ENCODE measurements around the gene PGAM5. TPM values are rescaled to one million over a fixed set of nuclear protein-coding genes. Genes with fewer than 3 reads are reported as not detected.
"Not testable (repeated sequence)": the region's sequence is repeated elsewhere in the genome, so short reads cannot be mapped to it uniquely, and the experiment has no call there.

Gene PGAM5
- total RNA-seq, 1 experiment from 2014 or later: 101 TPM

DNA sequence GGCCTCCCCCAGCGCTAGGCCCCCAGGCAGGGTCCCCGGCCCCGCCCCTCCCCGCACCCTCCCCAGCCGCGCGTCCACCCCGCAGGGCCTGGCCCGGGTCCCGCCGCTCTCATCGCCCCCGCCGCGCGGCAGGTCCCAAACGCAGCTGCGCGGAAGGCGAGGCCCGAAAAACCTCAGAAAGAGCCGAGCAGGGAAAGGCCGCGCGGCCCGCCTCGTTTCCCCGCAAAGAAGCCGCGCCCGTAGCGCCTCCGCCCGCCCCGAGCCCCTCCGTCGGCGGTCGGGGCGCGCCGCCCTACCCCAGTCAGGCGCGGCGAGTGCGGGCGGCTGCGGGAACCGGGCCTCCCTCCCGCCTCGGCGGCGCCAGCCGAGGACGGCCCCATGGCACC is 23.8 kb upstream of the PGAM5 start:
- no peaks in the 10 kb centered on the region for H3K27me3 Mint-ChIP-seq (ENCODE audit: unreplicated experiment)
- peaks cover 15% of the 10 kb centered on the region for H3K4me1 Mint-ChIP-seq (ENCODE audit: low read depth, unreplicated experiment)
- no TSS peak for BruUV-seq (replicated peaks)
- peaks cover 42% of the 10 kb centered on the region for H3K36me3 Mint-ChIP-seq (ENCODE audit: insufficient read depth, unreplicated experiment)
- peaks cover 3% of the 10 kb centered on the region for H3K9me3 Mint-ChIP-seq (ENCODE audit: low read depth, unreplicated experiment)
- no peak for TF ChIP-seq CTCF (IDR thresholded peaks at IDR 0.05; ENCODE audit: unreplicated experiment)
- peak overlapping the region; percentile 83 for H3K27ac Mint-ChIP-seq (ENCODE audit: unreplicated experiment)
- no peak for DNase-seq
- peak overlapping the region; percentile 86 for H3K4me3 Mint-ChIP-seq (ENCODE audit: low read depth, unreplicated experiment)
- CTCF ChIA-PET: no interaction called here
- intact Hi-C loops (cut with micrococcal nuclease; ENCODE audit: unreplicated experiment): no loop called here

GRCh38 chr12:132687211-132688164 is 23.2 kb upstream of the PGAM5 start, which contains the start of the genes POLE and PXMP2:
Gene POLE, minus strand, starts transcription at chr12:132687342. Its CDS starts 27 bp downstream, at chr12:132687315.
Gene PXMP2, plus strand, starts transcription at chr12:132687587. Its CDS starts 84 bp downstream, at chr12:132687671.
- TF ChIP-seq CTCF (IDR thresholded peaks at IDR 0.05; ENCODE audit: unreplicated experiment): no peak
- BruUV-seq (replicated peaks): no TSS peak
- peak; percentile 99 for DNase-seq
- Mint-ChIP-seq H3K27ac (ENCODE audit: unreplicated experiment) (peak within 1 kb of the TSS; percentile 83), H3K36me3 (ENCODE audit: insufficient read depth, unreplicated experiment) (peaks cover 42% of the 10 kb centered on the region), H3K4me1 (ENCODE audit: low read depth, unreplicated experiment) (peaks cover 15% of the 10 kb centered on the region), H3K9me3 (ENCODE audit: low read depth, unreplicated experiment) (peaks cover 3% of the 10 kb centered on the region), H3K27me3 (ENCODE audit: unreplicated experiment) (no peaks in the 10 kb centered on the region), H3K4me3 (ENCODE audit: low read depth, unreplicated experiment) (peak within 1 kb of the TSS; percentile 86)
- intact Hi-C loops (cut with micrococcal nuclease; ENCODE audit: unreplicated experiment): no loop called here
- CTCF ChIA-PET: no interaction called here

GRCh38 chr12:132689227-132689626 is 21.4 kb upstream of the PGAM5 start:
- TF ChIP-seq CTCF (IDR thresholded peaks at IDR 0.05; ENCODE audit: unreplicated experiment): no peak
- CTCF ChIA-PET: no interaction called here
- peak overlapping the region; percentile 25 for H3K4me3 Mint-ChIP-seq (ENCODE audit: low read depth, unreplicated experiment)
- no peaks in the 10 kb centered on the region for H3K27me3 Mint-ChIP-seq (ENCODE audit: unreplicated experiment)
- intact Hi-C loops (cut with micrococcal nuclease; ENCODE audit: unreplicated experiment): no loop called here
- peaks cover 42% of the 10 kb centered on the region for H3K36me3 Mint-ChIP-seq (ENCODE audit: insufficient read depth, unreplicated experiment)
- H3K9me3 Mint-ChIP-seq (ENCODE audit: low read depth, unreplicated experiment): no peaks in the 10 kb centered on the region
- no TSS peak for BruUV-seq (replicated peaks)
- DNase-seq: no peak
- no peak overlapping the region for H3K27ac Mint-ChIP-seq (ENCODE audit: unreplicated experiment)
- H3K4me1 Mint-ChIP-seq (ENCODE audit: low read depth, unreplicated experiment): peaks cover 15% of the 10 kb centered on the region

DNA sequence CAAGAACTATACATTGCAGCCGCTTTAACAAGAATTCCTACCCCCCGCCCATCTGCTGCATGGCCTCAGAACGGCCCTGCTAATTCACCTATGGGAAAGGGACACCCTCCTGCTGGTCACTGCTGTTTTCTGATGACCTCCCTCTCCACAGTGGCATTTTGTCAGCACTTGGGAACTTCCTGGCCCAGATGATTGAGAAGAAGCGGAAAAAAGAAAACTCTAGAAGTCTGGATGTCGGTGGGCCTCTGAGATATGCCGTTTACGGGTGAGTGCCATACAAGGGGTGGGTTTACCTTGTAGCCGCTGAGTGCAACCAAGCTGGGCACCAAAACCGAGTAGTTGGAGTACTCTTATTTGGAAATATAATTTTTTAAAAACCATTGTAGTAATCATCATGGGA is 20.5 kb upstream of the PGAM5 start:
- Mint-ChIP-seq H3K4me1 (ENCODE audit: low read depth, unreplicated experiment) (peaks cover 12% of the 10 kb centered on the region), H3K27ac (ENCODE audit: unreplicated experiment) (no peak overlapping the region), H3K4me3 (ENCODE audit: low read depth, unreplicated experiment) (no peak overlapping the region), H3K27me3 (ENCODE audit: unreplicated experiment) (no peaks in the 10 kb centered on the region), H3K9me3 (ENCODE audit: low read depth, unreplicated experiment) (no peaks in the 10 kb centered on the region), H3K36me3 (ENCODE audit: insufficient read depth, unreplicated experiment) (peaks cover 41% of the 10 kb centered on the region)
- TF ChIP-seq CTCF (IDR thresholded peaks at IDR 0.05; ENCODE audit: unreplicated experiment): no peak
- no peak for DNase-seq
- CTCF ChIA-PET: no interaction called here
- BruUV-seq (replicated peaks): no TSS peak
- intact Hi-C loops (cut with micrococcal nuclease; ENCODE audit: unreplicated experiment): no loop called here

GRCh38 chr12:132692030-132692429 is 18.6 kb upstream of the PGAM5 start:
- intact Hi-C loops (cut with micrococcal nuclease; ENCODE audit: unreplicated experiment); H3K4me3 Mint-ChIP-seq (ENCODE audit: low read depth, unreplicated experiment); H3K9me3 Mint-ChIP-seq (ENCODE audit: low read depth, unreplicated experiment); CTCF ChIA-PET; DNase-seq; H3K27ac Mint-ChIP-seq (ENCODE audit: unreplicated experiment); H3K27me3 Mint-ChIP-seq (ENCODE audit: unreplicated experiment); BruUV-seq (replicated peaks); H3K4me1 Mint-ChIP-seq (ENCODE audit: low read depth, unreplicated experiment): not testable (repeated sequence)
- peaks cover 31% of the 10 kb centered on the region for H3K36me3 Mint-ChIP-seq (ENCODE audit: insufficient read depth, unreplicated experiment)

- CTCF ChIA-PET: interaction anchor here (0.8 kb wide), 1 partner anchor 40 kb away, joined by 4 read pairs; no protein-coding TSS in a partner anchor
- H3K4me3 Mint-ChIP-seq (ENCODE audit: low read depth, unreplicated experiment); intact Hi-C loops (cut with micrococcal nuclease; ENCODE audit: unreplicated experiment); H3K4me1 Mint-ChIP-seq (ENCODE audit: low read depth, unreplicated experiment); H3K27me3 Mint-ChIP-seq (ENCODE audit: unreplicated experiment); H3K27ac Mint-ChIP-seq (ENCODE audit: unreplicated experiment); DNase-seq; BruUV-seq (replicated peaks); H3K9me3 Mint-ChIP-seq (ENCODE audit: low read depth, unreplicated experiment): not testable (repeated sequence)
- H3K36me3 Mint-ChIP-seq (ENCODE audit: insufficient read depth, unreplicated experiment): peaks cover 43% of the 10 kb centered on the region
Measured at GRCh38 chr12:132694888-132695287, 15.8 kb upstream of the PGAM5 start.

Data from Calu3 (cell line).